NCI-H187 (cell line): ENCODE data around the gene CLHC1.

ENCODE experiments used
- DNase-seq, 2 experiments: peaks; one replicate each; lab custom pipeline; 2025; lab: John Stamatoyannopoulos, UW

CLHC1 gene

DNA sequence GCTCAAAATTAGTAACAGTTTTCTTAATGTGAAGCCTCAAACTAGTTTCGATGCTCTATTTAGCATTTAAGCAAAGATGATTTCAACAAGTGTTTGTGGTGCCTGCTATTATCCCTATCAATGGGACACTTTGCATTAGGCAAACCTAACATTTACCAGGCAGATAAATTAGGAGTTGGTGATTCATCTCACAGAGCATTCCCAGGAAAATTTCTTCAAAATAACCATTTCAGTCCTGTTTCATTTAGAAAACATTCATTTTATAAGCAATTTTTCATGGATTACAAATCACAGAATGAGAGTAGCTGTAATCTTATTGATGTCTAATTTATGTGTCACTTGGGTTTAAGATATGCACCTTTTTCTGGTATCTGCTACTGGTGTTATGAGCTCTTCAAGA lies 62.7 kb downstream of the CLHC1 start:
- no peak for DNase-seq

DNA sequence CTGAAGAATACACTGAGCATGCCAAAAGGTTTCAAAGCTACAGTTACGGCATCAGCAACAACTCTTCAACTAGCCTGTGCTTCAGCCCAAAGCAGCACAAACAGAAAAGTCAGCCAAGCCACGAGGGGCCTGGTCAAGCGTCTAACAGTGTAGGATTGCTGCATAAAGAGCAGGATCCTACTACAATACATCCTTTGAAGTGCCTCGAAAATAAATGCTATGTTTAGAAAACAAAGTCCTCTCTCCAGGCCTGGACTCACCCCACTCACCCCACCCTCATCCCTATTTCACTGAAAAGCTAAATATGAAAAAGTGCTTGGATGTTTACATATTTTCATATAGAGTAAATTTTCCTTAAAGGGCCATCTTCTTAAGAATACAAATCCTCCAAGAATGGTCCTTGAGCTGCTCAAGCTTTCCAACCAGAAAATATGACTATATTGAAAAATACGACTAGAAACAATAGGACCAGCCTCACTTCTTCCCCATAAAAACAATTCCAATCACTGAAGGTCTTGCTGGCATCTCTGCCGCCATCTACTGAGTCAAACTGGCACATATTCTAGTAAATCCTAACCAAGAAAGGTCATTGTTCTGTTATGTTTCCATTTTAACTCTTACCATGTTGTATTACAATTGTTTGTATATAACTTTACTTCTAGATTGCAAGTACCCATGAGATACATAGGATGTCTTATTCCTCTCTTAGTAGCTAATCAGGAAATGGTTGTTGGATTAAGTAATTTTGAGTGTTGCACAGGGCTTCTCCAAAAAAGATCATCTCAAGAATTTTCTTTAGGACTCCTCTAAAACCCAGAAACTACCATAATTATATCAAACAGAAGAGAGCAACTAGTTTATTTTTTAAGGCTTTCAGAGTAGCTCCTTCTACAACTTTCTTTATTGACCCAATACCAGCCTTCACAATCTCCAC lies 63.6 kb downstream of the CLHC1 start:
- peak in 1 of 2 experiments; percentile 17 for DNase-seq

DNA sequence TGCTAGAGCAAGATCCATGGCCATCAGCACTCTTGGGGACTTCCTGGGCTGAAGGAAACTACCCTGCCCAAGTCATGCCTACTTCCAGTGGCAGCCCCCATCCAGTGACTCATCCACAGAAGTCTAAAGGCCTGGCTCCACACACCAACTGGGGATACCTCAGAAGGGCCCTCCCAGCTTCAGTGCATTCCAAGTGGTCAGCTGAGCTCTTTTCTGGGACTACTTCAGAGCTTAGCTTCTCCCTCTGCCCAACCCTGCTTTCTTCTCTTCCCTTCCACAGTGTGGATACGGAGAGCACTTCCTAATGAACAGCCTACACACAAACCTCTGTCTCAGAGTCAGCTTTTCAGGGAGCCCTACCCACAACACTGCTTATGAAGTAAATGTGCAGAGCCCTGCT lies 66.5 kb downstream of the CLHC1 start:
- DNase-seq: no peak

DNA sequence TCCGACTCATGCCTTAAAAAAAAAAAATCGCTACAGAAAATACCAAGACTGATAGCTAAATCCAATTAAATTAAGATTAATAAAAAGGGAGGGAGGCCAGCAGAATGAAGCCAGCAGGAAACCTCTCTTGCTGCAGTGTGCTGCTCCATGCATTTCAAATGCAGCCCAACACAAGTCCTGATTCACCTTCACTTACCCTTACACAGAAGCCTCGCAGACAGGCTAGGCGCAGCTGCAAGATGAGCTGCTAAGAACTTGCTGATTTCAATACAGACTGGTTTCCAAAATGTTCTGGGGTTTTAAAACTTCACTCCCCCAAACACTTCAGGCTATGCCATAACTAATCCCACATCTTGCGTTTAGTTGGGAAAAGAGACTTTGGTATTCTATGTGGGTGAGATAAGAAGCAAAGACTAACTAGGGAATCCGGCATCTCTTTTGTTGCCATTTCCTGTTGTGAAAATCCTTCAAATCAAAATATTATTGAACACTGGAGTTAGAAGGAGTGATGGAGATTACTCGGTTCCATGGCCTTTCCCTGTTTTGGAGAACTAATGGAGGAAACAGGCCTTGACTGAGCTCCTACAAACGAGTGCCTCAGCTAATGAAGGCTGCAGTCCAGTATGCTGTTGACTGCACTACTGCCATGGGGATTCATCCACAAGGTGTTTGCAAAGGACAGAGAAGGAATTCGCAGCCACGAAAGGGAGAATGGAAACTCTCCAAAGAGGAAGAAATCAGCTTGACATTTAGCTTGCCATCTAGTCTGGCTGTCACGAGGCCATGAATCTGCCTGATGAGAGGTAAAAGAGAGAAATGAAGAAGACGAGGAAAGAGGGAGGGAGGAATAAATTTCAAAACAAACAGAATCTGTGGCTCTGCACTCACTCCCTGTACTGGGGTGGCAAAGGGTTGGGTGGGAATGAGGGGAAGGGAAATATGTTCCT lies 67.3 kb downstream of the CLHC1 start:
- DNase-seq: no peak

DNA sequence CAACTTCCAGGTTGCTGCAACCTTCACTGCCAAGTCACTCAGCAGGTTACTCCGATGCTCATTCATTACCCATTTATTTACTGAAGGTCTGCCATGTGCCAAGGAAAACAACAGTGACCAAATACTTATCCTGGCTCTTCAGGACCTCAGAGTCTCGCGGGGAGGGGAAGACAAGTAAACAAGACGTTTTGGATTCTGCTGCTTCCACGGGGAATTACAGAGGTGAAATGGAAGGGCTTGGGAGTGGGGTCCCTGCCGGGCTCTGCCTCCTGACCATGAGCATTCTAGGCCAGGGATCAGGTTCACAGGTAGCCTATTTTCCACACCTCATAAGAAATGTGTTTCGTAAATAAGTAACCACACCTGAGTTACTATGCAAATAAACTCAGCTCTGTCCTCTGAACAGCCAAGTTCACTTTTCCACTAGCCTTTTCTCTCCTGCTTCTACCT lies 68.1 kb downstream of the CLHC1 start:
- no peak for DNase-seq

DNA sequence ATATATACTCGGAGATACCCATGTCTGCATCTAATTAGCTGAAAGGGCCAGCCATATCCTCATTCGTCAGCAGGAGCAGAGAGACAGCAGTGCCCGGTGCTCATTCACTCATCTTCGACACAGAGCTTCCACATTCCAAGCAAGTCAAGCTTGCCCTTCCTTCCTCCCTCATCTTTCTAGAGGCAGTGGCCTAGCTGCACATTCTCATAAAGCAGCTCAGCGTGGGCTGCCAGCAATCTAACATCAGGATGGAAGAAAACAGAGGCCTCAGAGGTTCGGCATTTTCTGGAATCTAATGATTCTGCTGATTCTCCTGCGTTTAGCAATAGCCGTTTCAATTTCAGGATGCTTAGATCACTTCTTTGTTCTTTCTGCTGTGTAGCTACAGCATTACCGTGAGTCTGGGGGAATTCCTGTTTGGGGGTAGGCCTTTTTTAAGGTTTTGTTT lies 68.8 kb downstream of the CLHC1 start:
- DNase-seq: no peak

DNA sequence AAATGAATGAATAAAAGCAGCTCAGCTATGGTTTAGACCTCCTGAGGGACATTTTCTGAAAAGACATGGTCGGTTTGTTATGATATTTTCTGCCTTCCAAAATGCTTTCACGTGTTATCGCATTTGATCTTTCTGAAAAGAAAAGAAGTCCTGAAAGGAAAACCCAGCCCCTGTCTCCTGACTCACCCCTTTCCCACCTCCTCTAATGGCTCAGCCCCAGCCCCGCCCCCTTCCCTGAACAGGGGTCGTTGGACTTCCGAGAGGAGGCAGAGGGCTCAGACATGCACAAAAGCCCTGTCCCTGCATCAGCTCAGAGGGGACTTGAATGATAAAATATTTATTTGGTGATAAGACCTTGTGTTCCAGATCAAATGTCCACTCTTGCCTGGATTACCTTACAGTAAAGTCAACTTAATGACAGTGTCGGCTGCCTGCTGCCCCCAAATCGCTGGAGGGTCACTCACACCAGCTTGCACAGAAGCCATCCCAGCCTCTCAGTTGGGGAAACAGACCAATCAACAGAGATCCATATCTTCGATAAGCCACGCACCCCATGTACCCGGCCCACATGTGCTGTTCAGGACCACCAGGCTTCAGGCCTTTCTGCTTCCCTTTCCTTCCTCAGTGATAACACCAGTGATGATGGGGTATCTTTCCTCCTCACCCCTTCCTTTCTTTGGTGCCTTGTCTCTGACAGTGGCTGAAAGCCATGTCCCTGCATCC lies 69.6 kb downstream of the CLHC1 start:
- DNase-seq: no peak

DNA sequence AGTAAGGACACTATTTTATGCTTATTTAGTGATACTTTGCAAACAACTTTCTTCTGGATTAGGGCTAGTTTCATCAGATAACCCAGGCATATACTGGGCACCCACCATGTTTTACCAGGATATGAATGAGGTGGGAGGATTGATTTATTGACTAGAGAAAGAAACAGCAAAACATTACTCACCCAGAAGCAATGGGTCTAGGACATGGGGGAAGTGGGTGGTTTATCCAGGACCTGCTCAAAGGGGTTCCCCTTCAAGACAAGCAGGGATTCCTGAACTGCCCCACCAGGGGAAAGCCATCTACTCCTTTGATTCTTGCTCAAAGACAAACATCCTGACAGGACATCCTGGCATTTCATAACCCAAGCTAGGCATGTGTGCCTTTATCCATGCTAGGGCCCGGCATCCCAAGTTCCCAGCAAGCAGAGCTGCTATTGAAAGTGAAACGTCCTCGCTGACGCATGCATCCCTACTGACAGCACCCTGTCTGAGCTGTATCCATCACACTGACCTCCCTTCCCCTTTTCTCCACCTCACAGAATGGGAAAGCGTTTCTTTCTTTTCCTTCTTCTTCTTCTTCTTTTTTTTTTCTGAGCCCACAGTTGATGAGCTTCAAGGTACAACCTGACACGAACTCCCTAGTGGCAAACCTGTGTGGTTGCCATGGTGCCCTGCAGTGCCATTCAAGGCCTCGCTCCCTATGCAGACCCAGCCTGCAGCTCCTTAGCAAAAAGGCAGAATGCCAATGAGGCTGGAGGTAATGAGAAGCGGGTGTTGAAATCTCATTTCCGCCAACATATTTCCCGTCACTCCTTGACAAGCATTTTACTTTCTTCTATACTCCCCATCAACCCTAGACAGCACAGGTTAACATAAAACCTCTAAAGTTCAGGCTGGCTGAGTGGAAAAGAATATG lies 70.5 kb downstream of the CLHC1 start:
- no peak for DNase-seq

DNA sequence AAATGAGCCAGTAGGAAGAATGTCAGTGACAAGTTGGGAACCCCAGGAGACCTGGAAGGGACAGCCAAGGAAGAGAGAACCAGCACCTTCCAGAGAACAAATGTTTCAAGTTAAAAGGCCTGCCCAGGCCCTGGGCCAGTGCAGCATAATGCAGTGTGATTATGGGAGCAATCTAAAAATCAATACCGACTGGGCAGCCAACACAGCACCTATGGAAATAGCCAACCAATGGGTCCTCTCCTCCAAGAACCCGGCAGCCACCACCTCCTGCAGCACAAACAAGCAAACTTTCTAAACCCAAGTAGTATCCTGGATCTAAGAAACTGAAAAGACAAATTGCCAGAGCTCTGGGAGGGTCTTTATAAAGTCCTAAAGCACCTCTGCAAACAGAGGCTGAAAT lies 71.7 kb downstream of the CLHC1 start:
- DNase-seq: no peak

DNA sequence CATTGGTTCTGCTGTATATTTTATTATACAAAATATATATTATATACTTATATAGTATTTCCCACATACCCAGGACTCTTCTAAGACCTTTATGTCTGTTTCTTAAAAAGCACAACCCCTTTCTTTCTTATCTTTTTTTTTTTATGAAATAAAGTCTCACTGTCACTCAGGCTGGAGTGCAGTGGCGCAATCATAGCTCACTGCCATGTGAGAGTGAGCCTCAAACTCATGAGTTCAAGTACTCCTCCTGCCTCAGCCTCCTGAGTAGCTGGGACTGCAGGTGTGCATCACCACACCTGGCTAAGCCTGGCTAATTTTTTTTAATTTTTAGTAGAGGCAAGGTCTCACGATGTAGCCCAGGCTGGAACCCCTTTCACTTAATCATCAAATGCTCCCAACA lies 72.3 kb downstream of the CLHC1 start:
- DNase-seq: no peak

DNA sequence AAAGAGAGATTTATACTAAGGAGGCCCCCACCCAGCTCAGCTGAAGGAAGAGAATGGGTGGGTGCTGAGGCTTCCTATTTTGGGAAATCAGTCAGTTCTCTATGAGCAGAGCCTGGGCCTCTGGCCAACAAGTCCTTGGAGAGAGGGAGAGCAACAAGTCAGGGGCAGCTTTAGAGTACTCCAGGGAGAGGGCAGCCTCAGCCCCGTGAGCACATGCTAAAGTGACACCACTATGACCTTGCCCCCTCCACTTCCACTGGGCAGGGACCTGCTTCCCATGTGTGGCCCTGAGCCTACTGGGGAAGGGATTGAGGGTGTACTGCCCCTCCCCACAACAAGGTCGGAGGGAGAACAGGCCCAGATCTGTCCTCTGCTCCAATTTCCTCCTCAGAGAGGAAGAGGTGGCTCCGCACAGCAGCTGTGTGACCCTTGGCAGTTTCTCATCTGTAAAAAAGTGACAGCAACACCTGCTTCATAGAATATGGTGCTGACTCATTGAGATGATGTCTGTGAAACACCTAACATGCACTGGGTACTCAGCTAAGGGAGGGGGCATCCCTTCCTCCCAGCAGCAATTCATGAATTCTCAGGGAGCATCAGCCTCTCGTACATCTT lies 72.9 kb downstream of the CLHC1 start:
- no peak for DNase-seq

DNA sequence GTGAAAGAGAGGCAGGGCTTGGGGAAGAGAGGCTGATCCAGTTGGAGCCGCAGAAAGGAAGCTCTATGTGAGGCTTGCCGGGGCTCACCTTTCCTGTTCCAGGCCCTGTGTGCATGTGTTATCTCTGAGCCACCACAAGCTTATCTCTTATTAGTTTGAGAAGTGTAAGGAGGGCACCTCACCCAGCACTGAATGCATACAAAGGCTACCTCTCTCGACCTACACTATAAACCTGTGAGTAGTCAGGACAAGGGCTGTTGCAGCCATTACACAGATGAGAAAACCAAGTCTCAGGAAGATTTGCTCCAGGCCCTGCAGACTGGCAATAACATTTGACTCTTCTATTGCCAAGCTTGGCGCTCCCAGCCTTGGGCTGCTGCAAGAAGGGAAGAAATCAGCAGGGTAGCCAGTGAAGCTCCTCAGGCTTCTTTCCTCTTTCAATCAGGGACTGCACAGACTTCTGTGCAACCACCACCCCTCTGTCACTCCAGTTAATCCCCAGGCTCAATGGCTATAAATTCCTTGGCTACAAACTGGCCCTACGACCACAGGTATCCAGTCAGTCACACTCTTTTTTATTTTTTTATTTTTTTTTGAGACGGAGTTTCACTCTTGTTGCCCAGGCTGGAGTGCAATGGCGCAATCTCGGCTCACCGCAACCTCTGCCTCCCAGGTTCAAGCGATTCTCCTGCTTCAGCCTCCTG lies 73.8 kb downstream of the CLHC1 start:
- DNase-seq: no peak

DNA sequence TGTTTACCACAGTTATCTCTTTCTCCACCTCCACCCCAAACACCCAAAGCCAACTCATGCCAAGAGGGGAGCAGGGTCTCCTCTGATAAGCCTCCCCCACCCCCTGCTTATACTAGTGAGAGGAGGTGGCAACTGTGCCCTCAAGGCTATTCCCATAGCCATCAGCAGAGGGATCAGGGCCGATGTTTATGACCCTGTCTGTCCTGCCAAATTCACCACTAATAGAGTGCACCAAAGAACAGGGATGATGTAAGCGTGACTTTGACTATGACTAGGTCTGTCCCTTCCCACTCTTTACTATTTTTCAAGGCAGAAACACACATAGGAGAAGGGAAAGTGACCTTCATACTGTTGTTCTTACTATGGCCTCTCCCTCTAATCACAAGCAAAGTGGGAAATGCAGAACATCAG lies 74.6 kb downstream of the CLHC1 start:
- DNase-seq: no peak

DNA sequence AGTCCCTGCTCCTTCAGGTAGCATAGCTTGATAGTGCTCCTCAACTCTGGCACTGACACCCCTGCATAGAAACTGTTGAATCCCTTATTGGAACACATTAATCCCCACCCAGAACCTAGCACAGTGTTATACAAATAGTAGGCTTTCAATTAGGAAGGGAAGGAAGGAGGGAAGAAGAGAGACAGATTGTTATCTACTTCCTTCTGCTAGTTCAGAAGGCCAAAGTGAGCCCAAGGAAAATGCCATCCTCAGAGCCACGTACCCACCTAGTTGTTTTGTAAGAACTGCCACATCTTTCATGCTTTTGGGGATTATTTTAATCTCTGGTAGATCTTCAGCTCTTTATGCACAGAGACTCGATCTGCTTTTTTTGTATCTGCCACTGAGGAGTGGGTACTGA lies 75.1 kb downstream of the CLHC1 start:
- DNase-seq: no peak

DNA sequence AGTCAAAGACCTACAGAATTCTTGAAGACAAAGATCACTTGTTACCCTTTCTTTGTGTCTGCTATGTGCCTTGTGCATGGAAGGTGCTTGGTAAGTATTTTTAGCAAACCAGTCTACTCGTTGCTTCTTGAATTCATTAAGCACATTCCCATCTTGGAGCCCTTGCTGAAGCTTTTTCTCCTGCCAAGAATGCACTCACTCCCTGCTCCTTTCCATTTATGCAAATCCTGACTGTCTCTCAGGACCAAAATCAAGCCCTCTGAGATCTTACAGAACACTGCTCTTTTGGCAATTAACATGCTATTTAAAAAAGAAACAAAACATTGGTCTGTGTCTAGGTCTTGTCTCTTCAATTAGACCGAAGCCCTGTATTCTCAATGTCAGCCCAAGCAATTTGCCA lies 75.8 kb downstream of the CLHC1 start:
- no peak for DNase-seq

DNA sequence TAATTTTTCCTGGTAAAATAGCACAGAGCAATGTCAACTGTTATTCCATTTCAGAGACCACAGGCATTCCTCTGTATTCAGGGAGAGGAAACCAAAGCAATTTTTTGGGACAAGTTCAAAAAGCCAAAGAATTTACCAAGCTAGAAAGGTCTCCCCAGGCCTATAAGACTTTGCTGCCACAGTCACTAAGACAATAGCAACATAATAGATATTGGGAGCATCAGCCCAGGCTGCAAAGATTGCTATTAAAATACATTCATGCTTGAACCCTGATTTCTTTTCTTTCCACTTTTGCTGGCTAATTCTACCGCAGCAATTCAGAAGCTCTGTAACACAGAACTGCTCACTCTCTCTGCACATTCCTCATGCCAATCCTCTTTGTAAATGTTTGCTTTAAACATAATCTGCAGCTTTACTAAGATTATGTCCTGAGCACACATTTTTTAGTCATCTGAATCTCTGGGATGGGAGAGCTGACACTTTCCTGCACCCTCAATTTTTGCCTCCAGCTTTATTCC lies 76.3 kb downstream of the CLHC1 start:
- no peak for DNase-seq

DNA sequence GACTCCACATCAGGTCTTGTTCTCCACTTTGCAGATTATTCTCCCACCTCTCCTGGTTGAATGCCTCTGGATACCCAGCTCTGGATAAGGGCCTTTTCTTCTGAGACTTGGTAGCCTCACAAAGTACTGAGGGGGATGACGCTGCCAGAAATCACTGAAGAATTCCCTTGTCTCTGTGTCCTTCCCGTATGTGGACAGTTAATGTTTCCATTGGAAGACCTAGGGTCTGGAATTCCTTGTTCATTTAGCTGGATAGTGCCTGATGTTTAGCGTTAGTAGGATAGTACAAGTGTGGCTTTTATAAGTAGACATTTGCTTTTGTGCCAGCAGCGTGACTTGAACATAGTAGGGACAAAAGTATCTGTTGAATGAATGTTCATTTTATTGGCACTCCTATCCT lies 76.9 kb downstream of the CLHC1 start:
- DNase-seq: no peak

DNA sequence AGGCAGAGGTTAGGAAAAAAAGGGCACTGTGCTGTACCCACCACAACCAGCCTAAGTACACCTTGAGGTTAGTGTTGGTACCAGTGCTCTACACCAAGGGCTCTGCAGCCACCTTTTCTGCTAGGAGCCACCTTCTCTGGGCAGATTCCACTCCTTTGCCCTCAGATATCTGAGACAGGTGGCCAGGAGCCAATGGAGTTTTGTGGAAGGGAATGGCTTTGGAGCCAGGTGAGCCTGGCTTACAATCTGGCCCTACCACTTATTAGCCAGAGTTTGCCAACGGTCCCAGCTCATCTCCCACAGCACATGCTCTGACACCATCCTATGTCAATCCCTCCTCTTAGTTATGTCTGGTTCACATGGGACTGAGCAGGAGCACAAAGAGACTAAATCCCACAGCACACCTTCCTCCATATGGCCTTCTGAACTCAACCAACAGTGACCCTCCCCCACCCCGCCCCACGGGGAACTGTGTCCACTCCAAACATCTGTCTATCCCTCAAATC lies 77.5 kb downstream of the CLHC1 start:
- DNase-seq: no peak

DNA sequence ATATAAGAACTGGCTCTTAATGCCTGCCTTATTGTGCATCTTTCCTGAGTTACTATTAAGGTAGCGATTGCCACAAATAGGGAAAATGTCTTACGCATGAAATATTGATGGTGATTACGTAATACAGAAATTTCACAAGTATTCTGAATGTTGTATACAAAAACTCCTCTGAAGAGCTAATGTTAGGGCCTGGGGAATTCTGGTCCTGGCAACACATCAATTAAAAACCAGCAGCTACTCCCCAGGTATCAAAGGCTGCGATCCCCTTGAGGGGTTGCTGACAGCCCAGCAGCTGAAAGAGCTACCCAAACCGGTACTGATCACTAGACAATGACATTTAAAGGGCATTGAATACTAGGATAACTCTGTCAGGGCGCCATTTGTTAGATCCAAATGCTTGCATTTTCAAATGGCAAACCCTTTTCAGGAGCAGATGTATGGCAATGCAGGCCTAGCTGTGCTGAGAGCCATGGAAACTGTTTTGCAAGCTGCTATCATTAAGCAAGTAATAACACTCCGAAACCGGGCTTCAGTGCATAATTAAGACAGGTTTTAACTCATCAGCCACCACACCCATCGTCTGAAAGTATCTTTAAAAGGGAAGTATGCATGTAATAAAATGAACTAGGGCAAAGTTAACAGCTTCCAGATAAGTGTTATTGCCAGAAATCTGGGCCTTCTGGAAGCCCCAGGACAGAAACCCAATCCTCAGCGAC lies 78.4 kb downstream of the CLHC1 start:
- DNase-seq: no peak
